Muscle layer of duodenum (tissue), 2 donors: Measurements from ENCODE around the gene EXTL2.
"Not testable (repeated sequence)": the region's sequence is repeated elsewhere in the genome, so short reads cannot be mapped to it uniquely, and the experiment has no call there.

ENCODE experiments used
- H3K27ac ChIP-seq: one replicate; pipeline ENCODE4 v1.7.0; 2013; ENCODE audit warnings: mild to moderate bottlenecking, low read length
- H3K27me3 ChIP-seq: one replicate; pipeline ENCODE4 v1.7.0; 2013; ENCODE audit warnings: low read depth, mild to moderate bottlenecking, control low read depth, low read length
- H3K36me3 ChIP-seq, 2 donors: one replicate each; pipeline ENCODE4 v1.7.0; 2013; ENCODE audit warnings: low read length in 2 of 2, control low read depth in 1 of 2, mild to moderate bottlenecking in 1 of 2; ENCODE audit not compliant: insufficient read depth in 2 of 2, control insufficient read depth in 1 of 2
- H3K4me1 ChIP-seq, 2 donors: one replicate each; pipeline ENCODE4 v1.7.0; 2013; ENCODE audit warnings: low read length in 2 of 2, mild to moderate bottlenecking in 2 of 2, control low read depth in 1 of 2, moderate library complexity in 1 of 2; ENCODE audit not compliant: insufficient read depth in 2 of 2, control insufficient read depth in 1 of 2
- H3K4me3 ChIP-seq, 2 donors: one replicate each; pipeline ENCODE4 v1.7.0; 2013; ENCODE audit warnings: low read length in 2 of 2, low read depth in 1 of 2, mild to moderate bottlenecking in 1 of 2
- H3K9me3 ChIP-seq, 2 donors: one replicate each; pipeline ENCODE4 v1.7.0; 2013; ENCODE audit warnings: low read length in 2 of 2, control low read depth in 1 of 2, mild to moderate bottlenecking in 1 of 2; ENCODE audit not compliant: control insufficient read depth in 1 of 2
- donor health status: healthy.

Gene EXTL2

GRCh38 chr1:100896481-100896982, 1.9 kb upstream of the EXTL2 start:
- peak overlapping the region; percentile 90 to 92 for H3K4me3 ChIP-seq
- peaks cover 9 to 27% of the 10 kb centered on the region in 2 donors for H3K4me1 ChIP-seq
- H3K27ac ChIP-seq: peak overlapping the region; percentile 97
- H3K9me3 ChIP-seq: no peaks in the 10 kb centered on the region
- no peaks in the 10 kb centered on the region for H3K27me3 ChIP-seq
- peaks cover 4 to 30% of the 10 kb centered on the region in 2 donors for H3K36me3 ChIP-seq

DNA sequence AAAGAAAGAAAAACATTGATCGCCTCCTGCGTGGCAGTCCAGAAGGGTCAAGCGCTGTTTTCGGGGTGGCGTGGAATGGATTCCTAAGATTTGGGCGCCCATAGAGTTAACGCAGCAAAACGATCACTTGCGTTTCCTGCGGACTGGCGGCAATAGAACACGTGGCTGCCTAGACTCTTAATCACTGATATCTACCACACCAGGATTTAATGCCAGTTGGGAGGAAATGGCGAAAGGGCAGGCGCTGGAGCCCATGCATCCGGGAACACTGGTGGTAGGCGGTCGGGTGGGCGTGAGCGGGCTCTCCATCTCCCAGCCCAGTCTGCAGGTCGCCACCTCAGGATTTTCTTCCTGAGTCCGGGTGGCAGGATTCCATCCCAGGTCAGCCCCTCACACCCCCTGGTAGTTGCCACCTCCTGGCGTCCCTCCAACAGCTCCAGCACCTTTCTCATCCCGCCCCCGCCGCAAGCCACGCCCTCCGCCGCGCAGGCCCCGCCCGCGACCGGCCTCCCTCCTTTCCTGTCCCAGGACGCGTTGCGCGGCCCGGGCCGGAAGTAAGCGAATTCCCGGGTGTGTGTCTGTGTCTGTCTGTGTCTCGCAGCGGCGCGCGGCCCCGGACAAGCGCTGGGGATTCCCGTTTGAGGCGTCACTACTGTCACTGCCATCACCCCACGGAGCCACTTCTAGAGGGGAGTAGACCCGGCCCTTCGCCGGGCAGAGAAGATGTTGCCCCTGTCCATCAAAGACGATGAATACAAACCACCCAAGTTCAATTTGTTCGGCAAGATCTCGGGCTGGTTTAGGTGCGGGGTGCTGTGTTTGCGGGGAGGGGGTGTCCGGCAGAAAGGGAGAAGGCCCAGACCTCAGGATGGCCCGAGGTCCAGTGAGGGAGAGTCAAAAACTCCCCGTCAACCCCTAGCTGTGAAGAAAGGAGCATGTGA, 1.2 kb upstream of the EXTL2 start, which contains the start of gene SLC30A7:
Gene SLC30A7, plus strand, starts transcription at position 551 of the 941 bp plus-strand sequence. Its CDS starts 173 bp downstream, at position 724.
- H3K27me3 ChIP-seq: no peaks in the 10 kb centered on the region
- H3K4me3 ChIP-seq: peak within 1 kb of the TSS; percentile 90 to 92
- peaks cover 2 to 29% of the 10 kb centered on the region in 2 donors for H3K36me3 ChIP-seq
- H3K27ac ChIP-seq: peak within 1 kb of the TSS; percentile 97
- H3K9me3 ChIP-seq: no peaks in the 10 kb centered on the region
- peaks cover 9 to 27% of the 10 kb centered on the region in 2 donors for H3K4me1 ChIP-seq

GRCh38 chr1:100893718-100894117, 924 bp downstream of the EXTL2 start:
- peaks cover 0 to 6% of the 10 kb centered on the region in 2 donors for H3K9me3 ChIP-seq
- peaks cover 0 to 14% of the 10 kb centered on the region in 2 donors for H3K36me3 ChIP-seq
- peak overlapping the region; percentile 90 to 92 for H3K4me3 ChIP-seq
- H3K4me1 ChIP-seq: peaks cover 9 to 27% of the 10 kb centered on the region in 2 donors
- H3K27ac ChIP-seq: no peak overlapping the region
- no peaks in the 10 kb centered on the region for H3K27me3 ChIP-seq

GRCh38 chr1:100892554-100892953, 2.1 kb downstream of the EXTL2 start:
- H3K36me3 ChIP-seq: peaks cover 0 to 14% of the 10 kb centered on the region in 2 donors
- no peak overlapping the region for H3K27ac ChIP-seq
- no peaks in the 10 kb centered on the region for H3K27me3 ChIP-seq
- peaks cover 0 to 6% of the 10 kb centered on the region in 2 donors for H3K9me3 ChIP-seq
- H3K4me3 ChIP-seq: no peak overlapping the region
- peaks cover 7 to 22% of the 10 kb centered on the region in 2 donors for H3K4me1 ChIP-seq

DNA sequence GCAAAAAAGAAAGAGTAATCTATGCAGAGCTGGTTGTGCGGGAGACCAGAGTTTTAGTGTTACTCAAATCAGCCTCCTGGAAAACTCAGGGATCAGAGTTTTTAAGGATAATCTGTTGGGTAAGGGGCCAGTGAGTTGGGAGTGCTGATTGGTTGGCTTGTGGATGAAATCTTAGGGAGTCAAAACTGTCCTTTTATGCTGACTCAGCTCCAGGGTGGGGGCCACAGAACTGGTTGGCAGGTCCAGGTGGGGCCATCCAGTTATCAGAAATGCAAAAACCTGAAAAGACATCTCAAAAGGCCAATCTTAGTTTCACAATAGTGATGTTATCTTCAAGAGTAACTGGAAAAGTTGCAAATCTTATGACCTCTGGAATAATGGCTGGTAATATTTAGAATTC, 3.3 kb downstream of the EXTL2 start:
- Histone ChIP-seq H3K27ac (no peak overlapping the region), H3K9me3 (peaks cover 0 to 6% of the 10 kb centered on the region in 2 donors), H3K4me1 (peaks cover 0 to 11% of the 10 kb centered on the region in 2 donors), H3K36me3 (peaks cover 0 to 13% of the 10 kb centered on the region in 2 donors), H3K27me3 (no peaks in the 10 kb centered on the region), H3K4me3 (no peak overlapping the region)

DNA sequence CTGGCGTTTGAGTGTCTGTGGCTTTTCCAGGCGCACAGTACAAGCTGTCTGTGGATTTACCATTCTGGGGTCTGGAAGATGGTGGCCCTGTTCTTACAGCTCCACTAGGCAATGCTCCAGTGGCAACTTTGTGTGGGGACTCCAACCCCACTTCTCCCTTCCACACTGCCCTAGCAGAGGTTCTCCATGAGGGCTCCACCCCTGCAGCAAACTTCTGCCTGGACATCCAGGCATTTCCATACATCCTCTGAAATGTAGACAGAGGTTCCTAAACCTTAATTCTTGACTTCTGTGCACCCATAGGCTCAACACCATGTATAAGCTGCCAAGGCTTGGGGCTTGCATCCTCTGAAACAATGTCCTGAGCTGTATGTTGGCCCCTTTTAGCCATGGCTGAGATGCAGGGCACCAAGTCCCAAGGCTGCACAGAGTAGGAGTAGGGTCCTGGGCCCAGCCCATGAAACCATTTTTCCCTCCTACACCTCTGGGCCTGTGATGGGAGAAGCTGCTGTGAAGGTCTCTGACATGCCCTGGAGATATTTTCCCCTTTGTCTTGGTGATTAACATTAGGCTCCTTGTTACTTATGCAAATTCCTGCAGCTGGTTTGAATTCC, 4.7 kb downstream of the EXTL2 start:
- not testable (repeated sequence) for H3K36me3 ChIP-seq, H3K27me3 ChIP-seq, H3K9me3 ChIP-seq, H3K27ac ChIP-seq, H3K4me3 ChIP-seq
- H3K4me1 ChIP-seq: peaks cover 0 to 11% of the 10 kb centered on the region in 2 donors

DNA sequence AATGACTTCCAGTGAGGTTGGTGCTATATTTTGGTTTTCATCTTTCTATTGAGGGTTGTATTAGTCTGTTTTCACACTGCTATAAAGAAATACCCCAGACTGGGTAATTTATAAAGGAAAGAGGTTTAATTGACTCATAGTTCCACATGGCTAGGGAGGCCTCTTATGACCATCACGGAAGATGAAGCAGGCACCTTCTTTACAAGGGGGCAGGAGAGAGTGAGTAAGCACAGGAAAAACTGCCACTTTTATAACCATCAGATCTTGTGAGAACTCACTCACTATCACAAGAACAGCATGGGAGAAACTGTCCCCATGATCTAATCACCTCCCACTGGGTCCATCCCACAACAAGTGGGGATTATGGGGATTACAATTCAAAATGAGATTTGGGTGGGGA, 5.6 kb downstream of the EXTL2 start:
- not testable (repeated sequence) for H3K36me3 ChIP-seq, H3K9me3 ChIP-seq, H3K4me1 ChIP-seq, H3K27ac ChIP-seq, H3K4me3 ChIP-seq, H3K27me3 ChIP-seq

GRCh38 chr1:100883963-100884362, 10.7 kb downstream of the EXTL2 start:
- Histone ChIP-seq H3K27ac (no peak overlapping the region), H3K27me3 (no peaks in the 10 kb centered on the region), H3K4me1 (no peaks in the 10 kb centered on the region), H3K36me3 (no peaks in the 10 kb centered on the region), H3K4me3 (no peak overlapping the region), H3K9me3 (no peaks in the 10 kb centered on the region)

- Histone ChIP-seq H3K27ac (no peak overlapping the region), H3K27me3 (no peaks in the 10 kb centered on the region), H3K36me3 (no peaks in the 10 kb centered on the region), H3K4me1 (no peaks in the 10 kb centered on the region), H3K9me3 (no peaks in the 10 kb centered on the region), H3K4me3 (no peak overlapping the region)
Observed at GRCh38 chr1:100882698-100883097, 11.9 kb downstream of the EXTL2 start.

GRCh38 chr1:100881687-100882086, 13.0 kb downstream of the EXTL2 start:
- H3K4me1 ChIP-seq: no peaks in the 10 kb centered on the region
- no peak overlapping the region for H3K27ac ChIP-seq
- no peaks in the 10 kb centered on the region for H3K9me3 ChIP-seq
- no peak overlapping the region for H3K4me3 ChIP-seq
- H3K27me3 ChIP-seq: no peaks in the 10 kb centered on the region
- H3K36me3 ChIP-seq: peaks cover 4 to 8% of the 10 kb centered on the region in 2 donors

DNA sequence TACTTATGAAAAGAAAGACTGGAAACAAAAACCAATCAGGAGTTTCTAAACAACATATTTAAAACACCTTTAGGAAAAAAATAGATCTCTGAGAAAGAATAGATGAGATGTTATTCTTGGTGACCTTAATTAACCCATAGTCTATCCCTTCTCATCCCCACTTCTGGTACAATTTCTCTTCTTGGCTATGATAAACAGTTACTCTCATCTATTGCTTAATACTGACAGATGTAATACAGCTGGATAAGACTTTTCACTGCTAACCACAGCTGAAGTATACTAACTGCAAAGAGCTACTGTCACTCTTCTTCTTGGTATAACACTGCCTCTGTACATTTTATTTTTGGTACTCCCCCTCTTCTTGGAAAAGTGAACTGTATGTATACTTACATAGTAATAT, 15.2 kb downstream of the EXTL2 start:
- no peak overlapping the region for H3K27ac ChIP-seq
- H3K9me3 ChIP-seq: no peaks in the 10 kb centered on the region
- no peaks in the 10 kb centered on the region for H3K27me3 ChIP-seq

More for the DNA sequence above, 15.2 kb downstream of the EXTL2 start:
- H3K4me1 ChIP-seq: no peaks in the 10 kb centered on the region
- H3K4me3 ChIP-seq: no peak overlapping the region
- H3K36me3 ChIP-seq: peaks cover 4 to 8% of the 10 kb centered on the region in 2 donors
